Measurements from ENCODE around the gene CFAP61. TPM values are rescaled to one million over a fixed set of nuclear protein-coding genes. Genes with fewer than 3 reads are reported as not detected.

The CFAP61 gene
- total RNA-seq, 4 donors from 2014 or later, result not detected

- no peak for TF ChIP-seq CTCF (IDR thresholded peaks at IDR 0.05)
- no peak for ATAC-seq (ENCODE audit: low FRiP score)
- DNase-seq (ENCODE audit: low spot score), result no peak
Observed at GRCh38 chr20:20295621-20296498, 243.5 kb downstream of the CFAP61 start.

GRCh38 chr20:20297181-20297580, 244.8 kb downstream of the CFAP61 start:
- DNase-seq (ENCODE audit: low spot score), result no peak
- no peak for ATAC-seq (ENCODE audit: low FRiP score)
- TF ChIP-seq CTCF (IDR thresholded peaks at IDR 0.05), result no peak

- no peak for ATAC-seq (ENCODE audit: low FRiP score)
- DNase-seq (ENCODE audit: low spot score), result no peak
- TF ChIP-seq CTCF (IDR thresholded peaks at IDR 0.05), result no peak
Observed at GRCh38 chr20:20297752-20298151, 245.4 kb downstream of the CFAP61 start.

GRCh38 chr20:20299904-20300303, 247.6 kb downstream of the CFAP61 start:
- DNase-seq (ENCODE audit: low spot score) (no peak), ATAC-seq (ENCODE audit: low FRiP score) (no peak)
- no peak for TF ChIP-seq CTCF (IDR thresholded peaks at IDR 0.05)

GRCh38 chr20:20303320-20303719, 251.0 kb downstream of the CFAP61 start:
- no peak for TF ChIP-seq CTCF (IDR thresholded peaks at IDR 0.05)
- DNase-seq (ENCODE audit: low spot score) (no peak), ATAC-seq (ENCODE audit: low FRiP score) (no peak)

- no peak for DNase-seq (ENCODE audit: low spot score)
- TF ChIP-seq CTCF (IDR thresholded peaks at IDR 0.05), result no peak
- ATAC-seq (ENCODE audit: low FRiP score), result no peak
Observed at GRCh38 chr20:20303742-20304141, 251.4 kb downstream of the CFAP61 start.

- no peak for ATAC-seq (ENCODE audit: low FRiP score)
- DNase-seq (ENCODE audit: low spot score), result no peak
- TF ChIP-seq CTCF (IDR thresholded peaks at IDR 0.05), result no peak
Observed at GRCh38 chr20:20304942-20305341, 252.6 kb downstream of the CFAP61 start.

Measured in omental fat pad (tissue), 4 donors.